Measurements from ENCODE around the gene RAPSN.

The RAPSN gene

GRCh38 chr11:47406896-47407745, 41.8 kb downstream of the RAPSN start:
- DNase-seq = no peak

- DNase-seq = no peak
Observed at GRCh38 chr11:47403571-47403970, 45.4 kb downstream of the RAPSN start.

DNA sequence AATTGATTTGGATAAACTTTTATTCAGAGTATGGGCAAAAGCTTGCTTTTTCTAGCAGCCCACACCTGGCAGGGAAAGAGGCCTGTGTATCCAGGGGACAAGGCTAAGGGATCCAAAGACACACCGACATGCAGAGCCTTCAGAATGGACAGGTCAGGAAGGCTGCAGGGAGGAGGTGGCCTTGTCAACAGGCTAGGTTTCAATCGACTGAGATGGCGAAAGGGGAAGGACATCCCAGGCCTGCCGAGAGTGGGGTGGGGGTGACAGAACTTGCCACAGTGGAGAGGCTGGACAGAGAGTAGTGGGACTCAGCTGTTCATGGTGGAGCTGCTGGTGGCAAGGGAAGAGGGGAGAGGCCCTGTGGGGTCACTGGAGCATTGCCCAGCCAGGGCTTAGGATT, 45.8 kb downstream of the RAPSN start:
- DNase-seq = no peak

DNA sequence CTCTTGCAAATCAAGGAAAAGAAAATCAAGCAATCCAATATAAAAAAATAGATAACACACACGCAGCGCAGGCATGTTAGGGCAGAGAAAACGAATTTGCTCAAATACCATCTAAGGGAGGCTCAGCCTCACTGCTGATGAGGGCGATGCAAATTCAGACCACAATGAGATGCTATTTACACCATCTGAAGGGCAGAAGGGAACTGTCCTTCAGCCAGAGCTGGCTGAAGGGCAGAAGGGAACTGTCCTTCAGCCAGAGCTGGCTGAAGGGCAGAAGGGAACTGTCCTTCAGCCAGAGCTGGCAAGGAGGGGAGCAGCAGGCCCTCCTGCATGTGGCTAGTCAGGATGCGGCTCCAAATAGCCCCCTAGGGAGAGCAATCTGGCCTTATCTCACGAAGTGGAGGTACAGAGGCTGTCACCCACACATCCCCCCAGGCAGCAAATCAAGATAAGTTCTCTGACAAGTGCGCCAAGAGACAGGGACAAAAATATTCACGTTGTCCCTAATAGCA, 48.1 kb downstream of the RAPSN start:
- DNase-seq = no peak

DNA sequence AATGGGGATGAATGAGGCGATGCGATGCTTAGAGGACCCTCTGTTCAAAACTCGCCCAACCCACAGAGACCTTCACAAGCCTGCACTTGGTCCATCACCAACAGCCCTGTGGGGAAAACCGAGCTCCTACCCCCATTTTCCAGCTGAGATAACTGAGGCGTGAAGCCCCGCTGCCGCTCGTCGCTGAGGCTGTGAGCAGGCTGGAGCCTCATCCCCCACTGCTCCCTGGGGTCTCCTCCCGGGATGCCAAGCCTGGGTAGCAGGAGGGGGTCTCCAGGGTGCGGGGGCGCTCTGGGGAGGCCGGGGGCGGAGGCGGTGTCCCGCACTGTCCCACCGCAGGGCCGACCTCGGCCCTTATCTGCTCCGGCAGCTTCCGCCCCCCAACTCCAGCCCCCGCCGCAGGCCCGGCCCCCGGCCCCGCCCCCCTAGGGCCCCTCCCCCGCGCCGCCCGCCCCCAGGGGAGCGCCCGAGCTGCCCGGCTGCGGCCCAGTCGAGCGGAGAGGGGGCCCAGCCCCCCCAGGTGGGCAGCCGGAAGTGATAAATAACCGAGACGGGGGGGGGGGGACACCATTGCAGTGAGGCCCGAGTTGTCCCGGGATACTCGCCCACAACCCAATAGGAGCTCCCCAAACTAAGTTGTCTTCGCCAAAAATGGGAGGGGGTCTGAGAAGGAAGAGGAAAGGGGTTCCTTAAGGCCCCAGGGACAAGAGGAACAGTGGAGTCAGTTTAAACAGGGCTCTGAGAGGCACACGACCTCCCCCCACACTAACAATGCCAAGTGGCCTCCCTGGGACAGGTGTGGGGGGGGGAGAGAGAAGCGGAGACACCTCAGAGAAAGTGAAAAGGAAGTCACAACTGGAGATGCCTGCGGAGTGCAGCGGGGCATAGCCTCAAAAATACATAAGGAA, 48.8 kb downstream of the RAPSN start:
- DNase-seq = peak; percentile 44

GRCh38 chr11:47398551-47398950, 50.4 kb downstream of the RAPSN start:
- no peak for DNase-seq

DNA sequence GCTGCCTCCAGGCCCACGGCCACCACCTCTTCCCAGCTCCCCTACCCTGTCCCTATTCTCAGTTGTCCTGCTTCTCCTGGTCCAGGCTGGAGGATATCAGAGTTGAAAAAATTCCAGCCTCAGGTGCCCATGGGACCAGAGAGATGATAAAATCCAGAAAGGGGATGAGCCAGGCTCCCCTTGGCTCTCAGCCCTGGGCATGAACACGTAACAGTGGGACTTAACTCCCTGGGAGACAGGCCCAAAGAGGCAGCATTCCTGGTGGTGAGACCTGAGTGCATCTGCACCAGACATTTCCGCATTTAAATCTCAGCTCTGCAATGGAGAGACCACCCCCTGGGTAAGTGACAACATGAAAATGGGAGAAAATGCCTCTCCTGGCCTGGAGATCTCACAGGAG, 50.9 kb downstream of the RAPSN start:
- no peak for DNase-seq

- DNase-seq = no peak
Observed at GRCh38 chr11:47396049-47396320, 53.0 kb downstream of the RAPSN start.

DNA sequence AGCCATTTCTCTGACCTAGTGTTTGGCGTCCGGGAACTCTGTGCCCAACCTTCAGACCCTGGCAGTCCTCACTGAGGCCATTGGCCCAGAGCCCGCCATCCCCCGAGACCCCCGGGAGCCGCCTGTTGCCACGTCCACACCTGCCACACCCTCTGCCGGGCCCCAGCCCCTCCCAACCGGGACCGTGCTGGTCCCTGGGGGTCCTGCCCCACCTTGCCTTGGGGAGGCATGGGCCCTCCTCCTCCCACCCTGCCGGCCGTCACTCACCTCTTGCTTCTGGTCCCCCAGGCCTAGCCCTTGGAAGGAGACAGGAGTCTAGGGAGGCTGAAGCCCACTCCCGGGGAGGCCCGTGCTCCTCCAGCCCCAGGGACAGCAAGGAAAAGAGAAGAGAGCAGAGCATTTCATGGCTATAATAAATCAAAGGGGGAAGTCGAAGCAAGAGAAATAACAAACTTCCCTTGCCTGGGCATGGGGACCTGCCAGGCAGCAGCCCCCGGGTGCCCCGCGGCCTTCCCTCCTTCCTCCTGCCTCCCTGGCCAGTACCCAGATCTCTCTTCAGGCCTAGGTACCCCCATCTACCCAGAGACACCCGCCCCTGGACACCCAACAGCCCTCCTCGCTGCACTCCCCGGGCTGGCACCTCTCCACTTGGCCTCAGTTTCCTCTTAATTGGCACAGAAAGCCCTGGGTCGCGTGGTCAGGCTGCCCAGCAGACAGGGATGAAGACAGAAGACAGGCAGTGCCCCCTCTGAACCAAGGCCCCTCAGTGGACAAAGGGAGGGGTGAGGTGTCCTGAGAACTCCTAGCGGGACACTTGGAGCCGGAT, 53.5 kb downstream of the RAPSN start:
- DNase-seq = no peak

GRCh38 chr11:47394322-47395222, 54.4 kb downstream of the RAPSN start:
- DNase-seq = peak; percentile 66

- no peak for DNase-seq
Observed at GRCh38 chr11:47394050-47394321, 55.0 kb downstream of the RAPSN start.

- no peak for DNase-seq
Observed at GRCh38 chr11:47393163-47394049, 55.5 kb downstream of the RAPSN start.

GRCh38 chr11:47392546-47393162, 56.3 kb downstream of the RAPSN start:
- DNase-seq = no peak

GRCh38 chr11:47391711-47392432, 57.1 kb downstream of the RAPSN start:
- DNase-seq = no peak

- DNase-seq = peak; percentile 39
Observed at GRCh38 chr11:47391077-47391583, 57.8 kb downstream of the RAPSN start.

- no peak for DNase-seq
Observed at GRCh38 chr11:47390422-47390760, 58.5 kb downstream of the RAPSN start.

DNA sequence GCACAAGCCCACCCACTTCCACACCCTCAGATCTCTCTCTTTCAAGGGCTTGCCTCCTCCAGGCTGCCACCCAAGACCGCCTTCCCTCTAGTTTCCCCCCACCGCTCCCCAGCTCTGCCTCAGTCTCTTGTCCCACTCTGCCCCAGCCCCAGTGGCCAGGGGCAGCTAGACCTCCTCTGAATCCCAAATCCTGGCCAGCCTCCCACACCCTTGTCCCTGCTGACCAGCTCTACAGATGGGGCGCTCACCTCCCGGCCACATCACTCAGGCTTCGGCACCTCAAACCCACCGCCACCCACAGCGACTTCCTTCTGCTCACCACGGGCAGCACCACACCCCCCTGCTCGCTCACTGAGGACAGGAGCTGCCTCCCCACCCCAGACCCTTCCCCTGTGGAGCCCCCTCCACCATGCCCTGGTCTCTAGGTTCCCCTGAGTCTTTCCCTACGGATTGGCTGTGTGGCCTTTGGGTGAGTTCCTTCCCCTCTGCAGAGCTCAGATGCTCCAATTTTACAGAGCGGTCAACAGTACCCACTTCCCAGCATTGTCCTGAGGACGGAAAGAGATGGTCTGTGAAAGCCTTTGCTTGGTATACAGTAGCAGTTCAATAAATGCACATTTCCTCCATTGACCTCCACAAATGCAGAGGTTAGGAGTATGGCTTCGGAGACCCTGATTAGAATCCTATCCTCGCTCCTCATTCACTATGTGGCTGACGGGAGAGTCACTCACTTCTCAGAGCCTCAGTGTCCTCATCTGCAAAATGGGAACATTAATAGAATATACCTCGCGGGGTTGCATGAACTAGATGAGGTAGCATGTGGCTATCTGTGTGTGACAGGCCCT, 59.1 kb downstream of the RAPSN start:
- DNase-seq = peak; percentile 32

DNA sequence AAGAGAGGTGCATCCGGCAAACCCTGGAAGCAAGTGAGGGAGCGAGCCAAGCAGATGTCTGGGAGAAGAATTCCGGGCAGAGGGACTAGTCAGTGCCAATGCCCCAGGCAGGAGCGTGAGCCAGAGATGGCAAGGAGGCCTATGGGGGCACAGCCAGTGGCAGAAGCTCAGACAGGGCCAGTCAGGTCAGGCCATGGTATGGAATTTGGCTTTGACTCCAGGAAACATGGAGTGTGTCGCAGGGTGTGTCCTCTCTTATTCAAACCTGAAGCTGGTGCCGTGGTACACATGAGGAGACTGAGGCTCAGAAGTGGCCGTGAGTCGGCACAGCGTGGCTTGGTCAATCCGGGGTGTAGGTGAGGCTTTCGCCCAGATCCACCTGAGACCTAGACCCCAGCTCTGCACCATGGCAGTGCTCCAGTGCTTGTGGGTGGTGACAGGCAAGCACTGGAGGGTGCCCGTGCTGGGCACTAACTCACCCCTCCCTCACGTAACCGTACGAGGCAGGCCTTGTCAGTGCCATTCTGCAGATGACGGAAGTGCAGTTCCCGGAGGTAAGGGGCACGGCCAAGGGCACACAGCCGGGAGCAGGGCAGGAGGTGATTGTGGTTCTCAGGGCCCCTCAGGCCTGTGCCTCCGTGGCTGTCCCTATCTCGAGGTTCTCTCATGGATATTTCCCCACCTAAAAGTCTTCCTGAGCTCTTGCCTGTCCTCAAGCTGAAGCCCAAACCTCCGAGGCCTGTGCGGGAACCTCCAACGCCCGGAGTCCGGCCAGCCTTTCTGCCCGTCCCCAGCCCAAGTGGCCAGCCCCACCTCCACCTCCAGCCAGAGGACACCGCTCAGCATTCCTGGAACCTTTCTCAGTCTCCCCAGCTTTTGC, 60.0 kb downstream of the RAPSN start:
- no peak for DNase-seq

Measured in CD4-positive, alpha-beta T cell treated with Interleukin-17A for 1 hour (primary cell).